GM10266 (cell line): Measurements from ENCODE around the gene STK17B.

Source experiments
- DNase-seq: peaks from one replicate; pipeline ENCODE4 v3.0.0; 2012; ENCODE audit errors: extremely low spot score
- TF ChIP-seq, protein P1 (sequence below): IDR thresholded peaks from 2 replicates; pipeline ENCODE4 v1.5.1; 2012; ENCODE audit warnings: mild to moderate bottlenecking, low read depth; ENCODE audit not compliant: control insufficient read depth, insufficient read depth; ENCODE audit errors: missing control alignments

STK17B gene

GRCh38 chr2:196117214-196117705 lies 54.1 kb downstream of the STK17B start:
- TF ChIP-seq, protein P1, sequence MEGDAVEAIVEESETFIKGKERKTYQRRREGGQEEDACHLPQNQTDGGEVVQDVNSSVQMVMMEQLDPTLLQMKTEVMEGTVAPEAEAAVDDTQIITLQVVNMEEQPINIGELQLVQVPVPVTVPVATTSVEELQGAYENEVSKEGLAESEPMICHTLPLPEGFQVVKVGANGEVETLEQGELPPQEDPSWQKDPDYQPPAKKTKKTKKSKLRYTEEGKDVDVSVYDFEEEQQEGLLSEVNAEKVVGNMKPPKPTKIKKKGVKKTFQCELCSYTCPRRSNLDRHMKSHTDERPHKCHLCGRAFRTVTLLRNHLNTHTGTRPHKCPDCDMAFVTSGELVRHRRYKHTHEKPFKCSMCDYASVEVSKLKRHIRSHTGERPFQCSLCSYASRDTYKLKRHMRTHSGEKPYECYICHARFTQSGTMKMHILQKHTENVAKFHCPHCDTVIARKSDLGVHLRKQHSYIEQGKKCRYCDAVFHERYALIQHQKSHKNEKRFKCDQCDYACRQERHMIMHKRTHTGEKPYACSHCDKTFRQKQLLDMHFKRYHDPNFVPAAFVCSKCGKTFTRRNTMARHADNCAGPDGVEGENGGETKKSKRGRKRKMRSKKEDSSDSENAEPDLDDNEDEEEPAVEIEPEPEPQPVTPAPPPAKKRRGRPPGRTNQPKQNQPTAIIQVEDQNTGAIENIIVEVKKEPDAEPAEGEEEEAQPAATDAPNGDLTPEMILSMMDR, result no peak
- DNase-seq, result no peak

- no peak for DNase-seq
- TF ChIP-seq, protein P1, result no peak
Observed at GRCh38 chr2:196113061-196113974, 58.1 kb downstream of the STK17B start.

GRCh38 chr2:196112418-196113034 lies 58.9 kb downstream of the STK17B start:
- TF ChIP-seq, protein P1, result no peak
- DNase-seq, result no peak

GRCh38 chr2:196108604-196109003 lies 62.8 kb downstream of the STK17B start:
- TF ChIP-seq, protein P1, result no peak

DNA sequence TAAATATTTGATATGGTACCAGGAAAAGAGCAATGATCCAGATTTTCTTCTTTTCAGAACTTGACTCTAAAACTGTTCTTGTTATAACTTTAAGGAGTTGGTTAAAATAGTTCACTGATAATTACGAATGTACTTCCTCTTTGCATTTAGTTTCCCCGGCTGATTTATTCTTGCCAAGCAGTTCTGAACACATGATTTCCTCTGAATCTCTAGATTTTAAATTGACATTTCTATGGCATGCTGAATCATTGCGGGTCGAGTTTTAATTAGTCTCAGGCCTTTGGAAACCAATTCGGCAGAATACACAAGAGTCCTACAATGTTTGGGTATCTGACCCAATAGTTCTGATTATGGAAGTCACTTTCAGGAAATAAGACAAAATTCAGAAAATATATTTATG lies 65.4 kb downstream of the STK17B start:
- no peak for DNase-seq

More at GRCh38 chr2:196108604-196109003, 62.8 kb downstream of the STK17B start:
- DNase-seq, result no peak

GRCh38 chr2:196104066-196104465 lies 67.3 kb downstream of the STK17B start:
- TF ChIP-seq, protein P1, result no peak
- no peak for DNase-seq

More for the DNA sequence above, 65.4 kb downstream of the STK17B start:
- TF ChIP-seq, protein P1, result no peak
